K562 (cell line): Measurements from ENCODE around the gene HSD17B1. TPM values are rescaled to one million over a fixed set of nuclear protein-coding genes. Genes with fewer than 3 reads are reported as not detected.

ENCODE experiments used
- ARID2 ChIP-seq: fragments of 450-650 bp; IDR thresholded peaks from 2 replicates; pipeline ENCODE4 v1.6.1; 2017; ENCODE audit warnings: antibody characterized with exemption, mild to moderate bottlenecking
- E2F1 ChIP-seq: sonication (generic); formaldehyde crosslinking; IDR thresholded peaks from 2 replicates; pipeline ENCODE4 v1.8.1; 2023; ENCODE audit warnings: mild to moderate bottlenecking, missing genetic modification reagents, moderate library complexity
- E2F6 ChIP-seq, 2 experiments: IDR thresholded peaks; 2 replicates each; pipeline ENCODE4 v1.6.1; 2011; ENCODE audit warnings: borderline replicate concordance in 1 of 2, control low read depth in 1 of 2, low read depth in 1 of 2, low read length in 1 of 2, mild to moderate bottlenecking in 1 of 2, mixed read lengths in 1 of 2, moderate library complexity in 1 of 2; ENCODE audit not compliant: insufficient read depth in 1 of 2, insufficient read length in 1 of 2, poor library complexity in 1 of 2, severe bottlenecking in 1 of 2; ENCODE audit errors: extremely low read depth in 1 of 2
- EGR1 ChIP-seq: fragments of 450-650 bp; conservative IDR thresholded peaks from 2 replicates; pipeline ENCODE4 v1.6.1; 2017; ENCODE audit warnings: mild to moderate bottlenecking
- EZH2 ChIP-seq: IDR thresholded peaks from 2 replicates; pipeline ENCODE4 v1.6.1; 2012; ENCODE audit warnings: low read depth, mild to moderate bottlenecking, inconsistent platforms, low read length, borderline replicate concordance
- HOMEZ ChIP-seq: fragments of 250-450 bp; sonication (Bioruptor Pico); IDR thresholded peaks from 2 replicates; pipeline ENCODE4 v1.4.0; 2020; ENCODE audit warnings: mild to moderate bottlenecking, moderate library complexity
- MAZ ChIP-seq, 2 experiments: fragments of 450-650 bp in 1 of 2; sonication (generic) in 1 of 2; formaldehyde crosslinking; IDR thresholded peaks in 1 of 2; conservative IDR thresholded peaks in 1 of 2; 2 replicates each; pipeline versions ENCODE4 v1.4.0 to v1.5.0; 2020; ENCODE audit warnings: mild to moderate bottlenecking in 1 of 2, missing genetic modification reagents in 1 of 2
- NEUROD1 ChIP-seq: fragments of 150-350 bp; IDR thresholded peaks from 2 replicates; pipeline ENCODE4 v1.6.1; 2014; ENCODE audit warnings: borderline replicate concordance, low read length, low read depth; ENCODE audit not compliant: partially characterized antibody
- NR0B1 ChIP-seq: fragments of 450-650 bp; IDR thresholded peaks from one replicate; pipeline ENCODE4 v1.6.1; 2018; ENCODE audit warnings: mild to moderate bottlenecking, moderate library complexity; ENCODE audit not compliant: partially characterized antibody
- PHF20 ChIP-seq: fragments of 450-650 bp; IDR thresholded peaks from 2 replicates; pipeline ENCODE4 v1.6.1; 2018; ENCODE audit not compliant: partially characterized antibody
- POLR2H ChIP-seq: IDR thresholded peaks from 2 replicates; pipeline ENCODE4 v1.6.1; 2016; ENCODE audit warnings: missing genetic modification characterization, low read depth, mild to moderate bottlenecking, control low read depth, missing compliant biosample characterization, moderate library complexity
- PRDM10 ChIP-seq: fragments of 450-650 bp; IDR thresholded peaks from 2 replicates; pipeline ENCODE4 v1.6.1; 2018; ENCODE audit not compliant: partially characterized antibody
- TAF1 ChIP-seq: IDR thresholded peaks from 2 replicates; pipeline ENCODE4 v1.6.1; 2011; ENCODE audit warnings: mild to moderate bottlenecking, low read length, moderate library complexity; ENCODE audit not compliant: insufficient read depth, control insufficient read depth, severe bottlenecking; ENCODE audit errors: extremely low read depth
- TEAD4 ChIP-seq, 2 experiments: sonication (generic) in 1 of 2; formaldehyde crosslinking in 1 of 2; IDR thresholded peaks; 2 replicates each; pipeline versions ENCODE4 v1.6.1 to v1.8.0; 2012 to 2022; ENCODE audit warnings: borderline replicate concordance in 1 of 2, inconsistent platforms in 1 of 2, low read length in 1 of 2, mild to moderate bottlenecking in 1 of 2, missing genetic modification reagents in 1 of 2
- USF1 ChIP-seq: sonication (generic); formaldehyde crosslinking; IDR thresholded peaks from 2 replicates; pipeline ENCODE4 v1.9.0; 2022; ENCODE audit warnings: mild to moderate bottlenecking, missing genetic modification reagents
- ZNF586 ChIP-seq: fragments of 450-650 bp; formaldehyde crosslinking; conservative IDR thresholded peaks from 2 replicates; pipeline ENCODE4 v1.4.0; 2020; ENCODE audit warnings: mild to moderate bottlenecking, moderate library complexity
- polyA plus RNA-seq, 8 experiments: library from polyadenylated mRNA; depleted of rRNA in 4 of 8; stranded (reverse) in 5 of 8; unstranded in 3 of 8; fragments of >200 nt; fragmentation: Nextera tagmentation in 2 of 8; fragmentation: Illumina TruSeq in 1 of 8; extraction: Ambion mirVana in 2 of 8; extraction: Trizol in 1 of 8; gene quantifications; 2 replicates each; pipeline versions ENCODE4 v1.2.1 to v1.2.3, GENCODE V29; 2011 to 2014; ENCODE audit warnings: inconsistent platforms in 1 of 8, missing spikeins in 1 of 8
- total RNA-seq, 7 experiments: library from RNA; depleted of rRNA in 6 of 7; stranded (reverse); fragments of >200 nt in 6 of 7; fragmentation: Illumina TruSeq in 2 of 7; extraction: Trizol in 2 of 7; gene quantifications; 2 replicates each; pipeline versions ENCODE4 v1.2.1 to v1.2.3, GENCODE V29; 2011 to 2021; ENCODE audit warnings: low replicate concordance in 1 of 7

HSD17B1 gene
- total and polyA plus RNA-seq, 9 of the 15 experiments (the other 6 are each of a cell fraction or from before 2014, with no cell fraction given): 0.55 to 21.1 (median 3.6) TPM

- 0 out of 2 replicates have a peak, but pooled peaks have one; percentile 8 for TF ChIP-seq POLR2H
- 0 out of 2 replicates have a peak, but pooled peaks have one; percentile 39 for TF ChIP-seq HOMEZ (CRISPR knock-in tag)
- peak; percentile 95 for TF ChIP-seq USF1
- peak; percentile 57 for TF ChIP-seq PHF20
- peak; percentile 51 for TF ChIP-seq TAF1
- TF ChIP-seq EGR1: peak; percentile 41
- no peak for TF ChIP-seq EZH2
- no peak for TF ChIP-seq ARID2
- TF ChIP-seq PRDM10: peak; percentile 84
- peak; percentile 48 for TF ChIP-seq NEUROD1
- 0 out of 2 replicates have a peak, but pooled peaks have one; percentile 17 for TF ChIP-seq TEAD4 (IDR thresholded peaks at IDR 0.05; ENCODE audit: low read length)
- no peak for TF ChIP-seq TEAD4 (CRISPR knock-in tag; IDR thresholded peaks at IDR 0.05; ENCODE audit: borderline replicate concordance)
- TF ChIP-seq E2F6 (IDR thresholded peaks at IDR 0.05; ENCODE audit: borderline replicate concordance in 1 of 2, extremely low read depth in 1 of 2, insufficient read depth in 1 of 2, insufficient read length in 1 of 2, low read depth in 1 of 2, low read length in 1 of 2, poor library complexity in 1 of 2, severe bottlenecking in 1 of 2): peak; percentile 42 to 88
- no peak for TF ChIP-seq E2F1 (CRISPR knock-in tag)
- TF ChIP-seq ZNF586: no peak
- no peak for TF ChIP-seq NR0B1
- TF ChIP-seq MAZ (CRISPR knock-in tag; conservative IDR thresholded peaks at IDR 0.05 in 1 of 2, IDR thresholded peaks at IDR 0.05 in 1 of 2): peak; percentile 10 to 78
These were observed 16.7 kb upstream of the HSD17B1 start, which contains the start of gene NAGLU (continued) for GRCh38 chr17:42536048-42536371.
